Measurements from ENCODE around the gene TMEM235.

Gene TMEM235

GRCh38 chr17:78263736-78264340 is 32.4 kb downstream of the TMEM235 start:
- no peak overlapping the region for H3K27ac ChIP-seq
- no peaks in the 10 kb centered on the region for H3K27me3 ChIP-seq

GRCh38 chr17:78264590-78264989 is 33.2 kb downstream of the TMEM235 start:
- H3K4me1 ChIP-seq (ENCODE audit: control insufficient read depth in 1 of 2, insufficient read depth in 1 of 2, low read depth in 1 of 2, low read length in 1 of 2): peaks cover 12 to 46% of the 10 kb centered on the region in 2 experiments
- no peaks in the 10 kb centered on the region for H3K27me3 ChIP-seq
- no peaks in the 10 kb centered on the region for H3K9me3 ChIP-seq
- no peaks in the 10 kb centered on the region for H3K36me3 ChIP-seq
- no peak overlapping the region for H3K27ac ChIP-seq
- TF ChIP-seq CTCF (IDR thresholded peaks at IDR 0.05): no peak
- no peak overlapping the region for H3K4me3 ChIP-seq (ENCODE audit: low read depth in 1 of 2, low read length in 1 of 2)

More at GRCh38 chr17:78263736-78264340, 32.4 kb downstream of the TMEM235 start:
- H3K4me1 ChIP-seq (ENCODE audit: control insufficient read depth in 1 of 2, insufficient read depth in 1 of 2, low read depth in 1 of 2, low read length in 1 of 2): peaks cover 16 to 53% of the 10 kb centered on the region in 2 experiments
- no peaks in the 10 kb centered on the region for H3K9me3 ChIP-seq
- H3K4me3 ChIP-seq (ENCODE audit: low read depth in 1 of 2, low read length in 1 of 2): peak overlapping the region in 1 of 2 experiments; percentile 12
- H3K36me3 ChIP-seq: no peaks in the 10 kb centered on the region
- no peak for TF ChIP-seq CTCF (IDR thresholded peaks at IDR 0.05)

DNA sequence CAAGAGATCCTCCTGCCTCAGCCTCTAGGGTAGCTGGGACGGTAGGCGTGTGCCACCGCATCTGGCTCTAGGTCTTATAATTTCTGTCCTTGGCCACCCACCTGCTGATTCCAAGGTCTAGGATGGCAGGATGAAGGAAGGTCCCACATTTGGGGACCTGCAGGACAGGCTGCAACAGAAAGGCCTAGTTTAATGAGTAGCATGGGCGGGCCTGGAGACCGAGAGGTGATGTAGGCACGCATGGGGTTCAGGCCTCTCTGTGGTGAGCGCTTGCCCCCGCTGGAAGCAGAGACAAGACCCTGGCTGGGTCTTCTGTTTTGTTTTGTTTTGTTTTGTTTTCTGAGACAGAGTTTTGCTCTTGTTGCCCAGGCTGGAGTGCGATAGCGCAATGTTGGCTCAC is 33.7 kb downstream of the TMEM235 start:
- peaks cover 12 to 40% of the 10 kb centered on the region in 2 experiments for H3K4me1 ChIP-seq (ENCODE audit: control insufficient read depth in 1 of 2, insufficient read depth in 1 of 2, low read depth in 1 of 2, low read length in 1 of 2)
- no peaks in the 10 kb centered on the region for H3K27me3 ChIP-seq
- no peaks in the 10 kb centered on the region for H3K36me3 ChIP-seq
- H3K9me3 ChIP-seq: no peaks in the 10 kb centered on the region
- no peak for TF ChIP-seq CTCF (IDR thresholded peaks at IDR 0.05)
- no peak overlapping the region for H3K27ac ChIP-seq
- no peak overlapping the region for H3K4me3 ChIP-seq (ENCODE audit: low read depth in 1 of 2, low read length in 1 of 2)

DNA sequence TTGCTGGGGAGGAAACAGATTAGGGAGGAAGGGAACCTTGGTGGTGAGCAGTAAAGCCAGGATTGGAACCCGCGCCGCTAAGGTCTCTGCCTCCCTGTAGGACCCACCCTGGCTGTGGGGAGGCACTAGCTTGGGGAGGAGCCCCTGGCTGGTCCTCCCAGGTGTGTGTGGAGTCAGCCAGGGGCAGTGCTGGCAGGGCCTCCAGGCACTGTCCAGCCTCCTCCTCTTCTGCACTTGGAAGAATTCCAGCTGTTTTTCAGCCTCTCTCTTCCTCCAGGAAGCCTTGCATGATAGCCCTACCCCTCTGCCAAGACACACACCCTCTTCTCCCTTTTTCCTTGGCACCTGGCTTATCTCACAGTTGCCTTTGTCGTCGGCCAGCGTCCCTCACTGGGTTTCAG is 34.8 kb downstream of the TMEM235 start:
- H3K36me3 ChIP-seq: no peaks in the 10 kb centered on the region
- H3K27me3 ChIP-seq: peaks cover 6% of the 10 kb centered on the region
- no peak for TF ChIP-seq CTCF (IDR thresholded peaks at IDR 0.05)
- no peak overlapping the region for H3K27ac ChIP-seq
- no peak overlapping the region for H3K4me3 ChIP-seq (ENCODE audit: low read depth in 1 of 2, low read length in 1 of 2)
- H3K4me1 ChIP-seq (ENCODE audit: control insufficient read depth in 1 of 2, insufficient read depth in 1 of 2, low read depth in 1 of 2, low read length in 1 of 2): peaks cover 12 to 29% of the 10 kb centered on the region in 2 experiments
- H3K9me3 ChIP-seq: no peaks in the 10 kb centered on the region

DNA sequence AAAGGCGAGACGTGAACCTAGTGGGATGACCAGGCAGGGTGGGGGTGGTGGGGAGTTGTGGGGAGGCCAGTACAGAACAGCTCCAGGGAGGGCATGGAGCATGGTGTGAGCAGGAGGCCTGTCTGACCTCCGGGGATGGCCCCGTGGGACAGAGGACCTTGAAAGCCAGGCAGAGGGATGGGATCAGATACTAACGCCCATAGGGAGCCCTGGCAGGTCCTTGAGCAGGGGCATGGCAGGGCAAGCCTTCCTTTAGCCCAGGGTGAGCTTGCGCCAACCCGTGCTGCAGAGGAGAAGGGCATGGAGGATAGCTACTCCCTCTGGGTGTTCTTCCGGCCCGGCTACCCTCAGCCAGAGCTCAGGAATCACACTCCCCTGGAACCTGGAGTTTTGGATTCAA is 35.3 kb downstream of the TMEM235 start:
- Histone ChIP-seq H3K36me3 (no peaks in the 10 kb centered on the region), H3K4me3 (ENCODE audit: low read depth in 1 of 2, low read length in 1 of 2) (no peak overlapping the region), H3K27ac (no peak overlapping the region), H3K4me1 (ENCODE audit: control insufficient read depth in 1 of 2, insufficient read depth in 1 of 2, low read depth in 1 of 2, low read length in 1 of 2) (peaks cover 12 to 24% of the 10 kb centered on the region in 2 experiments), H3K9me3 (no peaks in the 10 kb centered on the region), H3K27me3 (peaks cover 12% of the 10 kb centered on the region)
- TF ChIP-seq CTCF (IDR thresholded peaks at IDR 0.05): no peak
